Epithelial cell of prostate (primary cell): ENCODE data around the gene EPHB1.
"Not testable (repeated sequence)": the region's sequence is repeated elsewhere in the genome, so short reads cannot be mapped to it uniquely, and the experiment has no call there.

ENCODE experiments used
- DNase-seq: peaks from one replicate; pipeline ENCODE4 v3.0.0-alpha.2; 2011; ENCODE audit warnings: low read depth, low spot score
- H3K27ac ChIP-seq: fragments of 450-650 bp; 2 replicates; pipeline ENCODE4 v1.5.1; 2017; ENCODE audit warnings: mild to moderate bottlenecking

EPHB1 gene

GRCh38 chr3:135017003-135017893 is 222.2 kb downstream of the EPHB1 start:
- H3K27ac ChIP-seq = no peak overlapping the region
- DNase-seq = no peak

DNA sequence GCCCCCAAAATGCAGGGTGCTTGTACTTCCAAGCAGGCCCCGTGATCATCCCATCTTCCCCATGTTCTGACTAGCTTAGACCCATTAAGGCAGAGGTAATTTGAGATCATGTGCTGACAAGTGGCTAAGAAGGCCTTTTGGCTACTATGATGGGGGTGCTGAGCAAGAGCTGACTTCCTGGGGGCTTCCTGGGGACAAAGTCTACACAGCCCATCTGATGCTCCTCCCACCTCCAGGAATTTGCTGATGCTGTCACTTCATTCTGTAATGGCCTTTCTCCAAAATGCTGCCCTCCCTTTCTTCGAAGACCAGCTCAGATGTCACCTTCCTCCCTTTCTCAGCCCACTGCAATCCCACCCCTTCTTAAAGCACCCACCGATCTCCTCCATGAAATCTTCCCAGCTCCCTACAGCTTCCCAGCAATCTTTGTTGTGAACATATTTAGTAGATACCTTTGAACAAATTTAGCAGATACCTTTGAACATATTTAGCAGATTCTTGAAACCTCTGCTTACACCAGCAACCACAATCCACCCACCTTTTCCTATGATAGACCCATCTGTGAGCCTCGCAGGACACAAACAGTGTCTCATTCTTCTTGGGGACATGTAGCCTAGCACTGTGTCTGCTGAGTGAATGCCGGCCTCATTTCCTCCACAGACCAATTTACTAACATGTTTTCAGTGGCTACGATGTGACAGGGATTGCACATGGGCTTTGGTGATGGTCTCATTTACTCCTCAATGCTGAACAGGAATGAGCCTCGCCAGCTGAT is 223.3 kb downstream of the EPHB1 start:
- no peak for DNase-seq
- no peak overlapping the region for H3K27ac ChIP-seq

DNA sequence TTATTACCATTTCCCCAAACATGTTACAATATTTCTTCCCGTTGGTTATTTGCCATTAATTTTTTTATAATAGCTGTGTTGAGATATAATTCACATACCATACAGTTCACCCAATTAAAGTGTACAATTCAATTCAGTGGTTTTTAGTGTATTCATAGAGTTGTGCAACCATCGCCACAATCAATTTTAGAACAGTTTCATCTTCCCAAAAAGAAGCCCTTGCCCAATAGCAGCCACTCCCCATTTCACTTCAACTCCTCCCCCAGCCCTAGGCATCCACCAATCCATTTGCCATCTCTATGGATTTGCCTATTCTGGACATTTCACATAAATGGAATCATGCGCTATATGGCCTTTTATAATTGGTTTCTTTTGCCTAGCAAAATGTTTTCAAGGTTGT is 225.1 kb downstream of the EPHB1 start:
- DNase-seq = no peak
- no peak overlapping the region for H3K27ac ChIP-seq

- no peak for DNase-seq
- no peak overlapping the region for H3K27ac ChIP-seq
These were observed 229.1 kb downstream of the EPHB1 start for GRCh38 chr3:135023996-135024658.

- DNase-seq = not testable (repeated sequence)
These were observed 235.9 kb downstream of the EPHB1 start for GRCh38 chr3:135030768-135031615.

GRCh38 chr3:135033737-135034136 is 238.7 kb downstream of the EPHB1 start:
- DNase-seq = no peak
- no peak overlapping the region for H3K27ac ChIP-seq

More at GRCh38 chr3:135030768-135031615, 235.9 kb downstream of the EPHB1 start:
- not testable (repeated sequence) for H3K27ac ChIP-seq

GRCh38 chr3:135034291-135034768 is 239.3 kb downstream of the EPHB1 start:
- no peak for DNase-seq

DNA sequence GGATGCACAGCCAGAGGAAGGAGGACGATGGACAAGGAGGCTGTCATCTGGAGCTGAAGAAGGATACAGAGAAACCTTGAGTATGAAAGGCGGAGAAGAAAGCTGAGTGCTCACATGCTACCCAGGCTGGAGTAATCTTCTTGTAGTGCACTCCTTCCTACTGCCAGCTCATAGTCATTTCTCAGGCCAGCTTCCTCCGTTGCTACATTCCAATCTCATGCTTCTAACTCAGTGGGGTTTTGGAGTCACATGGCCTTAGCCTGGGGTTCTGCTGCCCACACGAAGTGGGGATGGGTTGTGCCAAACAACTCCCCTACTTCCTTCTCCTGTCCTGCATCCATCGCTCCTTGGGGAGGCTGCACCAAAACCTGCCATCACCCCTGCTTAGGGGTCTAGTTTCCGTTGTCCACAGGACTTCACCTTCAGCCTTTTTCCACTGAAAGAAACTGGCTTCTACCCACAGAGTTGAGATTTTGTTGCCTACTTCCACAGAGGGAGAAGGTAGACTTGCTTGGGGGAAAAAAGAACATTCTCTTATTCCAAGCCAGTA is 239.9 kb downstream of the EPHB1 start:
- H3K27ac ChIP-seq = no peak overlapping the region
- DNase-seq = no peak

More at GRCh38 chr3:135034291-135034768, 239.3 kb downstream of the EPHB1 start:
- no peak overlapping the region for H3K27ac ChIP-seq

- no peak overlapping the region for H3K27ac ChIP-seq
- DNase-seq = no peak
These were observed 243.1 kb downstream of the EPHB1 start for GRCh38 chr3:135038186-135038585.

DNA sequence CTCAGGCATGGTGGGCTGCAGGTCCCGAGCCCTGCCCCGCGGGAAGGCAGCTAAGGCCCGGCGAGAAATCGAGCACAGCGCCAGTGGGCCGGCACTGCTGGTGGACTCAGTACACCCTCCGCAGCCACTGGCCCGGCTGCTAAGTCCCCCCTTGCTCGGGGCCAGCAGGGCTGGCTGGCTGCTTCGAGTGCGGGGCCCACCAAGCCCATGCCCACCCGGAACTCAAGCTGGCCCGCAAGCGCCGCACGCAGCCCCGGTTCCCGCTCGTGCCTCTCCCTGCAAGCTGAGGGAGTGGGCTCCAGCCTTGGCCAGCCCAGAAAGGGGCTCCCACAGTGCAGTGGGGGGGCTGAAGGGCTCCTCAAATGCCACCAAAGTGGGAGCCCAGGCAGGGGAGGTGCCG is 244.5 kb downstream of the EPHB1 start:
- H3K27ac ChIP-seq, DNase-seq: not testable (repeated sequence)

GRCh38 chr3:135040321-135041240 is 245.5 kb downstream of the EPHB1 start:
- H3K27ac ChIP-seq = no peak overlapping the region
- DNase-seq = no peak

GRCh38 chr3:135041601-135042000 is 246.5 kb downstream of the EPHB1 start:
- no peak for DNase-seq
- H3K27ac ChIP-seq = no peak overlapping the region

- H3K27ac ChIP-seq = no peak overlapping the region
- DNase-seq = no peak
These were observed 252.0 kb downstream of the EPHB1 start for GRCh38 chr3:135047061-135047460.

DNA sequence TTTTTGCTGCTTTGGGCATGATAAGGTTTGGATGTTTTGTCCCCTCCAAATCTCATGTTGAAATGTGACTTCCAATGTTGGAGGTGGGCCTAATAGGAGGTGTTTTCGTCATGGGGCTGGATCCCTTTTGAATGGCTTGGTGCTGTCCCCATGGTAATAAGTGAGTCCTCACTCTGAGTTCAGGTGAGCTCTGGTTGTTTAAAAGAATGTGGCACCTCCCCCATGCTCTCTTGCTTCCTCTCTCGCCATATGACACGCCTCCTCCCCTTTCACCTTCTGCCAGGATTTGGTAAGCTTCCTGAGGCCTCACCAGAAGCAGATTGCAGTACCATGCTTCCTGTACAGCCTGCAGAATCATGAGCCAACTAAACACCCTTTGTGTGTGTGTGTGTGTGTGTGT is 255.5 kb downstream of the EPHB1 start:
- no peak overlapping the region for H3K27ac ChIP-seq
- DNase-seq = no peak

- no peak overlapping the region for H3K27ac ChIP-seq
- DNase-seq = no peak
These were observed 256.4 kb downstream of the EPHB1 start for GRCh38 chr3:135051409-135051973.

DNA sequence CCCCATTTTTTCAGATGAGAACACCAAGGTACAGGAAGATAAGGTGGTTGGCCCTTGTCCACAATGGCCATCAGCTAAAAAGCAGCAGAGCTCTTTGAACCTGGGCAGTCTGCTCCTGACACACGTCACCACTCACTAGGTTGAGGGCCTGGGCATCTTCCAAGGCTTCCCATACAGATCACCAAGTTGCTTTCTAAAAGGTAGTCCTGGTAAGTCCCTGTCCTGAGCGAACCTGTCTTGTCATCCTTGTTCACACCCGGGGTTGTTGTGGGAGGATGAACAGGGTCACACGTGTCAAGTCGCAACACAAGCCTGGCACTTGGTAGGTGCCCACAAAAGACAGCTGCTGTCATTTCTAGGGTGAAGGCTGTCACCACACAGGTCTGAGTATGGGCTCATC is 260.4 kb downstream of the EPHB1 start:
- no peak for DNase-seq
- H3K27ac ChIP-seq = no peak overlapping the region

DNA sequence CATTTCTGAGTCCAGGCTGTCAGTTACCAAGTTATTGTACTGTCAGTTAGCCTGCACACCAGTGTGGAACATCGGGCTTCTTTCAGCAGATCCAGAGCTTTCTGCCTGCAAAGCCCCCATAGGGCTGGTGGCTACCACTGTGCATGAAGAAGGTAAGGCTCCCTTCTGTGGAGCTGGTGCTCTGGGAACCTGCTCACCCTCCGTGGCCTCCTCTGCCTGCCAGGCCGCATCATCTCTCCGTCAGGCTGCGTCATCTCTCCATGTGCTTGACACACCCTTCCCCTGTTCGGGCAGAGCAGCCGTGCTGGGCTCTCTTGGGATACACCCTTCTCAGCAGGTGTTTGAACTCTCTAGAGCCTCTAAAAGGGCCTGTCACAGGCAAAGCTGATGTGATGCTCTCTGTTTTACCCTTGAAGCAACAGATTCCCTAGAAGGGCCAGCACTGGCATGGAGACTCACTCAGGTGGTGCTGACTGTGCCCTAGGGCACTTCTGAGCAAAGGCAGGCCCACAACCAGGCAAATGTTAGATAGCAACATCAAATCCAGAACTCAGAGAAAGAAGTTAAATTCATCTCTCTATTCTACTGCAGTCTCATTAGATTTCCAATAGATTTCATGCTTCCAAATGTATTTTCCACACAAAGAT is 261.1 kb downstream of the EPHB1 start:
- H3K27ac ChIP-seq = no peak overlapping the region
- DNase-seq = no peak
